AG09309 (cell line): ENCODE data around the gene PRPSAP1.
"Not testable (repeated sequence)": the region's sequence is repeated elsewhere in the genome, so short reads cannot be mapped to it uniquely, and the experiment has no call there.

ENCODE experiments used
- DNase-seq: peaks from one replicate; pipeline ENCODE4 v3.0.0-alpha.2; 2010; ENCODE audit warnings: low read depth
- H3K4me3 ChIP-seq: 2 replicates; pipeline ENCODE4 v1.5.1; 2011; ENCODE audit warnings: mild to moderate bottlenecking, low read depth, low read length, moderate library complexity; ENCODE audit not compliant: control insufficient read depth
- CTCF ChIP-seq: IDR thresholded peaks from 2 replicates; pipeline ENCODE4 v1.5.1; 2011; ENCODE audit warnings: mild to moderate bottlenecking, low read depth, low read length, inconsistent platforms; ENCODE audit not compliant: insufficient read depth, control insufficient read depth; ENCODE audit errors: missing control alignments

Gene PRPSAP1

DNA sequence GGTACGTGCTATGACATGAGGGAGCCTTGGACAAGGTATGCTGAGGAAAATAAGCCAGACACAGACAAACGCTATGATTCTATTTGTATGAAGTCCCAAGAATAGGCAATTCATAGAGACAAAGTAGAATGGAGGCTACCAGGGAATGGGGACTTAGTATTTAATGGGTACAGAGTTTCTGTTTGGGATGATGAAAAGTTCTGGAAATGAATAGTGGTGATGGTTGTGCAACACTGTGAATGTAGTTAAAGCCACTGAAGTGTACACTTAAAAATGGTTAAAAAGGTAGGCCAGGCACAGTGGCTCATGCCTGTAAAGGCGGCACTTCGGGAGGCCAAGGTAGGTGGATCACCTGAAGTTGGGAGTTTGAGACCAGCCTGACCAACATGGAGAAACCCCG, 3.3 kb downstream of the PRPSAP1 start:
- no peak for DNase-seq
- no peak for TF ChIP-seq CTCF

GRCh38 chr17:76346936-76347335, 6.8 kb downstream of the PRPSAP1 start:
- not testable (repeated sequence) for DNase-seq, H3K4me3 ChIP-seq

More for the DNA sequence above, 3.3 kb downstream of the PRPSAP1 start:
- no peak overlapping the region for H3K4me3 ChIP-seq

- no peak for TF ChIP-seq CTCF
- no peak for DNase-seq
- no peak overlapping the region for H3K4me3 ChIP-seq
These were observed 8.2 kb downstream of the PRPSAP1 start for GRCh38 chr17:76345377-76345974.

- no peak overlapping the region for H3K4me3 ChIP-seq
- no peak for TF ChIP-seq CTCF
- no peak for DNase-seq
These were observed 10.6 kb downstream of the PRPSAP1 start for GRCh38 chr17:76343106-76343505.

- DNase-seq, result no peak
- H3K4me3 ChIP-seq, result no peak overlapping the region
- no peak for TF ChIP-seq CTCF
These were observed 12.4 kb downstream of the PRPSAP1 start for GRCh38 chr17:76341301-76341700.

DNA sequence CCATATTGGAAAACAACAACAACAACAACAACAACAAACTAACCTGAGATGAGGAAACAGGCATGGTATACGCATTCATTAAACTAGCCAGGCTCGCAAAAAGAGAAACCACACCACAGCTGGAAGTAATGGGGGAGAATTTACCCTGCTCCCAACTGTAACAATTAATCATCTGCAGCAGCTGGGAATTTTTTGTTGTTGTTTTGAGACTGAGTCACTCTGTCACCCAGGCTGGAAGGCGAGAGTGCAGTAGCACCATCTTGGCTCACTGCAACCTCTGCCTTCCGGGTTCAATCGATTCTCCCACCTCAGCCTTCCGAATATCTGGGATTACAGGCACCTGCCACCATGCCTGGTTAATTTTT, 16.3 kb downstream of the PRPSAP1 start:
- no peak for DNase-seq
- no peak for TF ChIP-seq CTCF
- no peak overlapping the region for H3K4me3 ChIP-seq

DNA sequence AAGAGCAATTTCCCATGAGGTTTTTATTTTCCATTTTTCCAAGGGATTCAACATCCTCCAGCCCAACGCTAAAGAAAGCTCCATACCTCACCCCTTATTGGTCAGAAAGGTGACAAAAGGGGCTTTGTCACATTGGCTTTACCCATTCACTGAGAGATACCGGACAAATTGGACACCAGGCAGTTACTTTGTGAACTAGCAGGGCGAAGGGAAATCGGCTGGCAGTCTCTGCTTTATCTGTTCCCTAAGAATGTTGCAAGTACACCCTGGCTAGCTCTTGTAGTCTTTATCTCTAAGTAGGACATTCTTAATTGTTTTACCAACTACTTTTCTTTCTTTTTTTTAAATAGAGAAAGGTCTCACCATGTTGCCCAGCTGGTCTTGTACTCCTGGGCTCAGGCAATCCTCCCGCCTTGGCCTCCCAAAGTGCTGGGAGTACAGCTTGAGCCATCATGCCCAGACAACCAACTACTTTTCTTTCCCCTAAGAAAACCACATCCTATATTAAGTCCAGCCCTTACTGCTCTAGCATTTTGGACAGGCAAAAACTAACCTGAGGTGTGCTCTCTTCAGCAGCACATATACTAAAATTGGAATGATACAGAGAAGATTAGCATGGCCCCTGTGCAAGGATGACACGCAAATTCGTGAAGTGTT, 16.8 kb downstream of the PRPSAP1 start:
- DNase-seq, result no peak
- TF ChIP-seq CTCF, result no peak
- no peak overlapping the region for H3K4me3 ChIP-seq
